ENCODE measurements around the gene NCKAP5.

DNA sequence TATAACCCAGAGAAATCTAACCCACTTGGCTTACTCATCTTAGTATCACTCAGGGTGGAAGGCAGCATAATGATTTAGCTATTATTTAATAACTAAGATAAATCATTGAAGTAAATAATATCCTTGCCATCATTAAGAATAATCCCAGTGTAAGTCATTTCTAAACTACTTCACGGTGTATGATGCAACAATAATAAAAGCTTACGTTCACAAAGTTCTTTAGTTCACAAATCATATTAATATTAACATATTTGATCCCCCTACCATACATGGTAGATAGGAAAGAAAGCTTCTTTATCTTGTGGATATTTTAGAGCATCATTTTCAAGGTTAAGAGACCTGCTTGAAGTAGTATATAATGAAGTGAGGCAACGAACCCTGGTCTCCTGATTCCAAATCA lies 401.0 kb downstream of the NCKAP5 start:
- TF ChIP-seq, protein P1, sequence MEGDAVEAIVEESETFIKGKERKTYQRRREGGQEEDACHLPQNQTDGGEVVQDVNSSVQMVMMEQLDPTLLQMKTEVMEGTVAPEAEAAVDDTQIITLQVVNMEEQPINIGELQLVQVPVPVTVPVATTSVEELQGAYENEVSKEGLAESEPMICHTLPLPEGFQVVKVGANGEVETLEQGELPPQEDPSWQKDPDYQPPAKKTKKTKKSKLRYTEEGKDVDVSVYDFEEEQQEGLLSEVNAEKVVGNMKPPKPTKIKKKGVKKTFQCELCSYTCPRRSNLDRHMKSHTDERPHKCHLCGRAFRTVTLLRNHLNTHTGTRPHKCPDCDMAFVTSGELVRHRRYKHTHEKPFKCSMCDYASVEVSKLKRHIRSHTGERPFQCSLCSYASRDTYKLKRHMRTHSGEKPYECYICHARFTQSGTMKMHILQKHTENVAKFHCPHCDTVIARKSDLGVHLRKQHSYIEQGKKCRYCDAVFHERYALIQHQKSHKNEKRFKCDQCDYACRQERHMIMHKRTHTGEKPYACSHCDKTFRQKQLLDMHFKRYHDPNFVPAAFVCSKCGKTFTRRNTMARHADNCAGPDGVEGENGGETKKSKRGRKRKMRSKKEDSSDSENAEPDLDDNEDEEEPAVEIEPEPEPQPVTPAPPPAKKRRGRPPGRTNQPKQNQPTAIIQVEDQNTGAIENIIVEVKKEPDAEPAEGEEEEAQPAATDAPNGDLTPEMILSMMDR (IDR thresholded peaks at IDR 0.05), result no peak
- no peak for TF ChIP-seq POLR2A (IDR thresholded peaks at IDR 0.05)
